HG03108 (cell line): ENCODE measurements around the gene RIN3.

Source experiments
- ATAC-seq: cut with Tn5 transposase; IDR thresholded peaks from one replicate; pipeline ENCODE4 v1.9.1; 2021; ENCODE audit warnings: moderate library complexity; ENCODE audit not compliant: unreplicated experiment

Gene RIN3

GRCh38 chr14:92482621-92483319 lies 30.8 kb upstream of the RIN3 start:
- ATAC-seq, result no peak

DNA sequence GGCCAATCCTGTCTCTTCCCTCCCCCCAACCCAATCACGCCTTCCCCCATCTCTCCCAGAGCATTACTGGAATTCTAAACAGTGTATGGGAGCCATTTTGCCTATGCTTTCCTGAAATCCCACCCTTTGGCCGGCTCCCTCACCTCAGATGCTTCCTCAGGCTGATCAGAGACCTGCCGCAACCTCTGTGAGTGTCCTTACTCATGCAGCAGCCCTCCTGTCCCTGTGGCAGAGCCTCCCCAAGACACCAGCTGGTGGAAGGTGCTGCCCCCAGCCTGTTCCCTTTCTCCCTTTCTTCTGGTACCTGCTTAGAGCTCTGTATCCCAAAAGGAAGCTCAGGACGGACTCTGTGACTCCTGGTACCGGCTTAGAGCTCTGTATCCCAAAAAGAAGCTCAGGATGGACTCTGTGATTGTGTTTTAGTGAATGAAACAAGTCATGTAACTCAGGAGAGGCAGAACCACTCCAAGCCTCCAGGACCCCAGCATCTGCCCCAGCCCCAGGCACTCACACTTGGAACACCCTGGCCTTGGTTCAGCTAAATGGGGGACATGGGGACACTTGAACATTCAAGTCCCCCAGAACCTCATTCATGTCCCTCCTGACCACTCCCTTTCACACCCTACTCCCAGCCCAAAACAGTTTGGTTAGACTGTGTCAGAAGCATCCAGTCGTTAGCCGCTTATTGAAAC lies 29.3 kb upstream of the RIN3 start:
- no peak for ATAC-seq

DNA sequence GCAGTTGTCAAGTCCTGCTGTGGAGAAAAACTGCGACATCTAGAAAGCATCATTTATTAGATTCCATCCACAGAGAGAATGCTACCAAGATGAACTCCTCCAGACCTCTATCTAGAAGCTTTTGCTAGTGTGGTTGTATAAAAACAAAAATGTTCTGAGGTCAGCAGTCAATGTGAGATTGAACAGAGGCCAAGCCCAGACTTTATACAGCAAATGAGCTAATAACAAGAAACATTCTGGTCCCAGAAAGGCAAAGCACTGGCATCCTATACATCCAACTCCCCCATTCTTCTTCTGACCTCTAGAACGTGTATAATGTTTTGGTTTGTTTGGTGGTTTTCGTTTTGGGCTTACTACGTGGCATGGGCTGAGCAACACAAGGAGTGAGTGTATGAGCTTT lies 26.7 kb upstream of the RIN3 start:
- no peak for ATAC-seq

- ATAC-seq, result no peak
Measured at GRCh38 chr14:92487513-92488133, 26.0 kb upstream of the RIN3 start.

DNA sequence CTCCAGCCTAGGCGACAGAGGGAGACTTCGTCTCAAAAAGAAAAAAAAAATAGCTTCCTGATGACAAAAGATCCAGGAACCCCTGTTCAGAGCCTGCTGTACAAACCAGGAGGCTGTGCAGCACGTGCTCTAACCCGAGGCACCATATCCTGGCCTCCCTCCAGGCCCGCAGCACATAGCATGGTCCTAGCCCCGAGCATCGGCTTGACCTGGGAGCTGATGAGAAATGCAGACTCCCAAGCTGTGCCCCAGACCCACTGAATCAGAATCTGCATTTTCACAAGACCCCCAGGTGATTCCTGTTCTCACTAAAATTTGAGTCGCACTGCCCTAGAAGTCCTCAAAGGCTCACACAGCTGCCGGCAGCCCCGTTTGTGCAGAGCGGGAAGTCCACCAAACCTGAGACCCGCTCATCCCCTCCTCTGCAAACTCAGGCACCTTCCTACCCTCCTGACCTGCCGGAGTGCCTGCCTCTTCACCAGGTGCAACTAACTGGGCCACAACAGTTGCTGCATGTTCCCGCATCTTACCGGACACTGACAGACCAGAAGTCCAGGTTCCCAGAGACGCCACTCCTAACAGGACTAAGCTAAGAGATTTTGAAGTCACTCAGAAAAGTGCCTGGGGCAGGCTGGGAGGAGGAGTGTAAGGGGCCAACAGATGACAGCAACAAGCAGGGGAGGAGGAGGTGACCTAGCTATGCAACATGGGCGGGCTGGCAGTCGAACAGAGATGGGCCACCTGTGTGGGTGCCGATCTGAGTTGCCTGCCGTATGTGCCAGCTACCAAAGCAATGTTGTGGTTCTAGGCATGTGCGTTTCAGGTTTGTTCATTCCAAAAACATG lies 24.0 kb upstream of the RIN3 start:
- no peak for ATAC-seq

DNA sequence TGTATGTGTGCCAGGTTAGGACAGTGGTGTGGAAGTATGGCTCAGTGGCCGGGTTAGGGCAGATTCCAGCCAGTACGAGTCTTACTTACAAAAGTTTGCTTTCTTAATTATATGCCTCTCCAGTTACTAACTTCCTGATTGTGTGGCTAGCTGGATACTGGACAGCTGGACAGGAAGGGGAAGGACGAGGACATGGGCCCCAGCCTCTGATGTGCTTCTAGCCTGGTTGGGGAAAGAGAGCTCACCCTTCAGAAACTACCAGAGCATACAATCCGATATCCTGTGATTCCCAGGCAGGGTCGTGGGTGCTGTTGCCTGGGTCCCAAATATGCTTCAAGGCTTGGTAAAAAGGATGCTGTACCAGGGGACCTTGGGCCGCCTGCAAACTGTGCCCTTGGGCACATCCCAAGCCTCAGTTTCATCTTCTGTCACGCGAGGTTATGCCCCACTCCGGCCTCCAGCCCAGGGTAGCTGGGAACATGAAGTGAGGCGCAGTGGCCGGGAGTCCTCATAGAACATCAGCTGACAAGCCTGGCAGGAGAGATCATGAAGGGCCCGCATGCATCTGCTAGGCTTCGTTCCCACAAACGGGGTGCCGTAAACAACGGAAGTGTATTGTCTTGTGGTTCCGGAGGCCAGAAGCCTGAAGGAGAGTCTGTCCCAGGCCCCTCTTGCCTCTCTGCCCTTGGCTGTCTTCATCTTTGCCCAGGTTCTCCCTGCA lies 23.2 kb upstream of the RIN3 start:
- ATAC-seq, result no peak

DNA sequence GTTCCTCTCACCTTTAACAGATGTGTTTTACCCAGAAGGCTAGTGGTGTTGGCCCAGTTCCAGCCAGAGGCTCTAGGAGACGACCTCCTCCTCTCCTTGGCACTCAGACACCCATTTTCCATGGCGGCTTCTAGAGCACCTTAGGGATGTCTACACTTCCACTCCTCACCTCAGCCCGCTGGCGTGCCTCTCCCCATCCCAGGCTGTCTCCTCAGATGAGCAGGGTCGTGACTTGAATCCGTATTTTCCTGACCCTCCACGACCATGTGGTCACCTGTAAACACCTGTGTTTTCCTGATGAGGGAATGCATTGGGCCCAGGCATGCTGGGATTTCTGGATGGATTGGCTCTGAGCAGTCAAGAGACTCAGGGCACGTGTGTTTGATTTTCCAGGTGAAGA lies 21.8 kb upstream of the RIN3 start:
- no peak for ATAC-seq

- no peak for ATAC-seq
Measured at GRCh38 chr14:92492258-92492657, 21.3 kb upstream of the RIN3 start.

DNA sequence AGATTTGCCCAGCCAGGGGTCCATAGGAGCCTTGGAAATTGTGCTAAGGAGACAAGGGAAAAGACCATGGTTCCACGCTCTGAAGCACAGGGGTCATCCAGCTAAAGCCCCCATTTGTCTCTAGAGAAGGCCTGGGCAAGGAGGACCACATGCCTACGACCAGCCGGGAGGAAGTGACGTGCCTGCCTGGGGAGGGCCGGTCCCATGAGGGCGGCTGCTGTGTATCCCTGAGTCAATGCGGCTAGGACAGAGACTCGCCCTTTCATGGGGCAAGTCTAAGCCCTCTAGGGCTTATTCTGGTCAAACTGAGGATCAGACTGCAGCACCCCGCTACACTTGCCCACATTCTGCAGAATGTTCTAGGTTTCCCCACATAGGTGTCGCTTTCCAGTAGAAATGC lies 20.6 kb upstream of the RIN3 start:
- no peak for ATAC-seq

DNA sequence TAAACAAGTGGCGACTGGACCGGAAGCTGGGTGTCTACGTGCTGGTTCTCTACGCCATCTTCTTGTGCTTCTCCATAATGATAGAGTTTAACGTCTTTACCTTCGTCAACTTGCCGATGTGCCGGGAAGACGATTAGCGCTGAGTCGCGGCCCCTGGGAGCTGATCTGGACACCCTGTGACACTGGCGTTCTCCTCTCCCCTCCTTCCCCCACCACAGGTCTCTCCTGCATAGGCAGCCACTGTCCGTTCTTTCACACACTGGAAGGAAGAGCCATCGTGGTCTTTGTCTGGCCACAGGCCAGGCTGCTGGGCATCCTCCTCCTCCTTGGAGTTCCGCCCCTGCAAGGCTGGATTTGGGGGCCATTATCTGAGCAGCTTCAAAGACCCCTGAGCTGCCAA lies 20.1 kb upstream of the RIN3 start:
- ATAC-seq, result no peak

DNA sequence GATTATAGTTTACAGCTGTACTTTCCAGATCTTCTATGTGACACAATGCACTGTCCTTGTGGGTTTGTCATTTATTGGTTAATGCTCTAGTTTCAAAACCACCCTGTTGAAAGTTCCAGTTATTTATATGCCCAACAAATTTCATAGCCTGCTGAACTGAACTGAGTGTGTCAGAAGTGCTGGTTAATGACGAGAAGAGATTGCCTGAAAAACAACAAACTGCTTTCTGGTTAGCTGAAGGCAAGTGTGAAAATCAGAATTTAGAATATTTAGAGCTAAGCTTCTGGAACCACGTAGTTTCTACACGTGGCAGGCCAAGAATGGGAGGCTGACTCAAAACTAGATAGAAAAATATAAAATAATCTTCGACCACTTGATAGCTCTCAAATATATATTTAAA lies 19.1 kb upstream of the RIN3 start:
- no peak for ATAC-seq

DNA sequence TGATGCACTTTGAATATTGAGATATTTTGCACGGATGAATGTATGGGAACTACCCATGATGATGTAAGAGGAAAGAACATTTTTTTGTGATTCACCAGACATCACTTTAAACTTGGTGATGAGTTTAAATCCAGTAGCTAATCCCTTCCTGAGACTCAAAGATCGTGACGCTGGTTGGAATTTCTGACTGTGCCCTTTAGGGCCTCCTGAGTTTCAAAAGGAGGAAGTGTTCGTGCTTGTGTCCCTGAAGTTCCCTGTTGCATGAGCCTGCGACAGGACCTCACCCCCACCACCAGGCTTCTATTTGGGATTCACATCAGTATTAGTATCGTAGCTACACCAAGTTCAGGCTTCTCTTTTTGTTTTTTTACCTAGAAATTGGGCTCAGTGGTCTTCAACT lies 18.6 kb upstream of the RIN3 start:
- ATAC-seq, result no peak

- no peak for ATAC-seq
Measured at GRCh38 chr14:92496191-92496857, 17.3 kb upstream of the RIN3 start.

- ATAC-seq, result no peak
Measured at GRCh38 chr14:92497391-92497790, 16.2 kb upstream of the RIN3 start.

DNA sequence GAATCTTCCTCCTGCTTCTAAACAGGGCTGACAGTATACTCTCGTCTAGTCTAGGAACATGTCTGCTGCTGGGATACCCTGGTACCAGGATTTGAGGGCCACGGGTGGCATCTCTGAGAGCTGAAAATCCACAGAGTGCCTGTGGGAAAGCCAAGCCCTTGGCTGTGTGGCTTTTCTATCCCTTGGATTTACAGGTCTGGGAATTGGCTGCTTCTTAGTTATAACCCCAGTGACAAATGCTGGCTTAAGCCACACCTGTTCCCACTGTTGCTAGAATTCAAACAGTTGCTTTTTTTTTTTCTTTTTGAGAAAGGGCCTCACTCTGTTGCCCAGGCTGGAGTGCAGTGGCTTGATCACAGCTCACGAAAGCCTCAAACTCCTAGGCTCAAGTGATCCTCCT lies 14.3 kb upstream of the RIN3 start:
- ATAC-seq, result no peak

- no peak for ATAC-seq
Measured at GRCh38 chr14:92500491-92500941, 13.1 kb upstream of the RIN3 start.

DNA sequence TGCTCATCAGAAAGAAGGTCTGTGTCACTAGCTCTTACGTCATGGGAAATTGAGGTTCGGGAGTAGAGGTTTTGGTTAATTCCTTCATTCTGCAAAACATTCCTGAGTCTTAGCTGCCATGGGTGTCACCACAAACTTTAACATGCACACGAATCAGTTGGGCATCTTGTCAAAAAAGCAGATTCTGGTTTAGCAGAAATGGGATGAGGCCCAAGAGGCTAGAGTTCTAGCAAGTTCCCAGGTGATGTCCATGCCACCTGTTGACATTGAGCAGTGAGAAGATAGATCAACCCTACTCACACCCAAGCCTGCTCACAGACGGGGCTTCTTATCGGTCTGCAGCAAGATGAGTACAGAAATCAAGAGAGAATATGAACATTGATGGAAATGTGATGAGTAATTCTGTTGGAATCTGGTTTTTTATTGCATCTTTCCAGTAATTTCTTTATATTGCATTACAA lies 11.7 kb upstream of the RIN3 start:
- no peak for ATAC-seq

DNA sequence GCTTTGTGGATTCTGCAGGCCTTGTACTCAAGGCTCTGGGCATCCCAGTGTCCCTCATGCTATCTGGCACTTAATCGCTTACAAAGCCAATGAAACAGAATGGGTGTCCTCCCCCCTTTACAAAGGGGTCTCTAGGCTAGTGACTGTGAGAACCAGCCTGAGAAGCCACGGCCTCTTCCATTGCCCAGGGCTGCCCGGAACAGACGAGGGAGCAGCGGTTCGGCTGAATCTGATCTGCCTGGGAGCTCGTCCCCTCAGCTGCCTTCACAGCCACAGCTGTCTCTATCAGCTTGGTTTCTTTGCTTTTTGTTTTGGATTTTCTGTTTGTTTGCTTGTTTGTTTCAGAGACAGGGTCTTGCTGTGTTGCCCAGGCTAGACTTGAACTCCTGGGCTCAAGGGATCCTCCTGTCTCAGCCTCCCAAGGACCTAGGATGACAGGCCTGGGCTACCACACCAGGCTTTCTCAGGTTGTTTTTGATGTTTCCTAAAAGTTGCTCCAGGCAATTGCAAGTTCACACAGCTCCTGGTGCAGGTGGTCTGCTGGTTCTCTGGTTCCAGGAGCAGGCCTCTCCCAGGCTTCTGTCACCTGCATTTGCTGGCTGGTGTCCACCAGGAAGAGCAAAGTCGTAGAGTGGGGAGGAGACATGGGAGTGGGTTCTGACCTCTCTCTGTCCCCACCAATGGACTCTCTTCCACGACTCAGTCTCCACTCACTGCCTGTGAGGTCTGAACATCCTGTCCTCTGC lies 10.9 kb upstream of the RIN3 start:
- ATAC-seq, result no peak

- no peak for ATAC-seq
Measured at GRCh38 chr14:92503756-92504491, 9.7 kb upstream of the RIN3 start.
